Panc1 (cell line): ENCODE data around the gene EPDR1.

Experiments used
- POLR2AphosphoS5 ChIP-seq: IDR thresholded peaks from 2 replicates; pipeline ENCODE4 v1.6.1; 2012; ENCODE audit warnings: mild to moderate bottlenecking, low read depth, low read length, moderate library complexity
- SIN3A ChIP-seq: IDR thresholded peaks from 2 replicates; pipeline ENCODE4 v1.6.1; 2012; ENCODE audit warnings: low read depth, mild to moderate bottlenecking, low read length, moderate library complexity, borderline replicate concordance; ENCODE audit not compliant: insufficient read depth
- TF ChIP-seq, protein P1 (sequence below): fragments of 450-650 bp; IDR thresholded peaks from 2 replicates; pipeline ENCODE4 v1.5.1; 2017; ENCODE audit warnings: mild to moderate bottlenecking
- TF ChIP-seq, protein P2 (sequence below), 2 experiments: IDR thresholded peaks; 2 replicates each; pipeline ENCODE4 v1.6.1; 2011 to 2012; ENCODE audit warnings: low read depth in 2 of 2, control low read depth in 1 of 2, low read length in 1 of 2, mild to moderate bottlenecking in 1 of 2, moderate library complexity in 1 of 2; ENCODE audit not compliant: insufficient read depth in 1 of 2

DNA sequence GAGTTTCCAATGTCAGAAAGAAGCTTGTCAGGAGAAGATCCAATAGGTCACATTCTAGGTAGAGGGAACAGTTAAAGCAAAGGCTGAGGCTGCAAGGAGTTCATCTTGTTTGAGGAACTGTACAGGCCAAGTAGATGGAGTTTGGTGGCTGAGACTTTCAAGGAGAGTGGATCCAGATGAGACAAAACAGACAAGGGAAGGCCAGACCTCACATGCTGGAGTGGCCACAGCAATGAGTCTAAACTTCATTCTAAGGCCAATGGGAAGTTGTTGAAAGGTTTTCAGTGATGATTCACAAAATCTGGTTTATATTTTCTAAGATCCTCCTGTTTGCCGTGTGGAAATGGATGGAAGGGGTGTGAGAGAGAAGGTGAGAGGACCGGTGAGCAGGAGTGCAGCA is 40.0 kb downstream of the EPDR1 start:
- TF ChIP-seq, protein P1, sequence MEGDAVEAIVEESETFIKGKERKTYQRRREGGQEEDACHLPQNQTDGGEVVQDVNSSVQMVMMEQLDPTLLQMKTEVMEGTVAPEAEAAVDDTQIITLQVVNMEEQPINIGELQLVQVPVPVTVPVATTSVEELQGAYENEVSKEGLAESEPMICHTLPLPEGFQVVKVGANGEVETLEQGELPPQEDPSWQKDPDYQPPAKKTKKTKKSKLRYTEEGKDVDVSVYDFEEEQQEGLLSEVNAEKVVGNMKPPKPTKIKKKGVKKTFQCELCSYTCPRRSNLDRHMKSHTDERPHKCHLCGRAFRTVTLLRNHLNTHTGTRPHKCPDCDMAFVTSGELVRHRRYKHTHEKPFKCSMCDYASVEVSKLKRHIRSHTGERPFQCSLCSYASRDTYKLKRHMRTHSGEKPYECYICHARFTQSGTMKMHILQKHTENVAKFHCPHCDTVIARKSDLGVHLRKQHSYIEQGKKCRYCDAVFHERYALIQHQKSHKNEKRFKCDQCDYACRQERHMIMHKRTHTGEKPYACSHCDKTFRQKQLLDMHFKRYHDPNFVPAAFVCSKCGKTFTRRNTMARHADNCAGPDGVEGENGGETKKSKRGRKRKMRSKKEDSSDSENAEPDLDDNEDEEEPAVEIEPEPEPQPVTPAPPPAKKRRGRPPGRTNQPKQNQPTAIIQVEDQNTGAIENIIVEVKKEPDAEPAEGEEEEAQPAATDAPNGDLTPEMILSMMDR, result no peak
- TF ChIP-seq, protein P2, sequence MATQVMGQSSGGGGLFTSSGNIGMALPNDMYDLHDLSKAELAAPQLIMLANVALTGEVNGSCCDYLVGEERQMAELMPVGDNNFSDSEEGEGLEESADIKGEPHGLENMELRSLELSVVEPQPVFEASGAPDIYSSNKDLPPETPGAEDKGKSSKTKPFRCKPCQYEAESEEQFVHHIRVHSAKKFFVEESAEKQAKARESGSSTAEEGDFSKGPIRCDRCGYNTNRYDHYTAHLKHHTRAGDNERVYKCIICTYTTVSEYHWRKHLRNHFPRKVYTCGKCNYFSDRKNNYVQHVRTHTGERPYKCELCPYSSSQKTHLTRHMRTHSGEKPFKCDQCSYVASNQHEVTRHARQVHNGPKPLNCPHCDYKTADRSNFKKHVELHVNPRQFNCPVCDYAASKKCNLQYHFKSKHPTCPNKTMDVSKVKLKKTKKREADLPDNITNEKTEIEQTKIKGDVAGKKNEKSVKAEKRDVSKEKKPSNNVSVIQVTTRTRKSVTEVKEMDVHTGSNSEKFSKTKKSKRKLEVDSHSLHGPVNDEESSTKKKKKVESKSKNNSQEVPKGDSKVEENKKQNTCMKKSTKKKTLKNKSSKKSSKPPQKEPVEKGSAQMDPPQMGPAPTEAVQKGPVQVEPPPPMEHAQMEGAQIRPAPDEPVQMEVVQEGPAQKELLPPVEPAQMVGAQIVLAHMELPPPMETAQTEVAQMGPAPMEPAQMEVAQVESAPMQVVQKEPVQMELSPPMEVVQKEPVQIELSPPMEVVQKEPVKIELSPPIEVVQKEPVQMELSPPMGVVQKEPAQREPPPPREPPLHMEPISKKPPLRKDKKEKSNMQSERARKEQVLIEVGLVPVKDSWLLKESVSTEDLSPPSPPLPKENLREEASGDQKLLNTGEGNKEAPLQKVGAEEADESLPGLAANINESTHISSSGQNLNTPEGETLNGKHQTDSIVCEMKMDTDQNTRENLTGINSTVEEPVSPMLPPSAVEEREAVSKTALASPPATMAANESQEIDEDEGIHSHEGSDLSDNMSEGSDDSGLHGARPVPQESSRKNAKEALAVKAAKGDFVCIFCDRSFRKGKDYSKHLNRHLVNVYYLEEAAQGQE (IDR thresholded peaks at IDR 0.05; ENCODE audit: insufficient read depth in 1 of 2, low read depth in 2 of 2, low read length in 1 of 2), result no peak
- TF ChIP-seq POLR2AphosphoS5, result no peak
- no peak for TF ChIP-seq SIN3A
